ENCODE measurements around the gene PHACTR1. TPM values are rescaled to one million over a fixed set of nuclear protein-coding genes. Genes with fewer than 3 reads are reported as not detected.

Gene PHACTR1
- total RNA-seq, 1 donor from 2014 or later: 50.7 TPM

GRCh38 chr6:13038315-13038714, 321.7 kb downstream of the PHACTR1 start:
- H3K27ac Mint-ChIP-seq (ENCODE audit: unreplicated experiment): no peak overlapping the region
- H3K36me3 Mint-ChIP-seq (ENCODE audit: unreplicated experiment): no peaks in the 10 kb centered on the region
- no peaks in the 10 kb centered on the region for H3K4me1 Mint-ChIP-seq (ENCODE audit: low read depth, unreplicated experiment)
- no peaks in the 10 kb centered on the region for H3K9me3 Mint-ChIP-seq (ENCODE audit: unreplicated experiment)
- H3K27me3 Mint-ChIP-seq (ENCODE audit: unreplicated experiment): peaks cover 2% of the 10 kb centered on the region
- no peak for TF ChIP-seq CTCF (IDR thresholded peaks at IDR 0.05; ENCODE audit: partially characterized antibody, unreplicated experiment)
- no peak for DNase-seq
- no peak overlapping the region for H3K4me3 Mint-ChIP-seq (ENCODE audit: unreplicated experiment)

GRCh38 chr6:13038741-13039190, 322.2 kb downstream of the PHACTR1 start:
- no peak for TF ChIP-seq CTCF (IDR thresholded peaks at IDR 0.05; ENCODE audit: partially characterized antibody, unreplicated experiment)
- H3K27me3 Mint-ChIP-seq (ENCODE audit: unreplicated experiment): peaks cover 2% of the 10 kb centered on the region
- DNase-seq: no peak
- H3K27ac Mint-ChIP-seq (ENCODE audit: unreplicated experiment): no peak overlapping the region
- no peaks in the 10 kb centered on the region for H3K4me1 Mint-ChIP-seq (ENCODE audit: low read depth, unreplicated experiment)
- no peaks in the 10 kb centered on the region for H3K9me3 Mint-ChIP-seq (ENCODE audit: unreplicated experiment)
- H3K4me3 Mint-ChIP-seq (ENCODE audit: unreplicated experiment): no peak overlapping the region
- no peaks in the 10 kb centered on the region for H3K36me3 Mint-ChIP-seq (ENCODE audit: unreplicated experiment)

- Mint-ChIP-seq H3K9me3 (ENCODE audit: unreplicated experiment) (no peaks in the 10 kb centered on the region), H3K27me3 (ENCODE audit: unreplicated experiment) (peaks cover 2% of the 10 kb centered on the region), H3K36me3 (ENCODE audit: unreplicated experiment) (no peaks in the 10 kb centered on the region), H3K4me1 (ENCODE audit: low read depth, unreplicated experiment) (peaks cover 13% of the 10 kb centered on the region), H3K27ac (ENCODE audit: unreplicated experiment) (no peak overlapping the region), H3K4me3 (ENCODE audit: unreplicated experiment) (no peak overlapping the region)
- no peak for TF ChIP-seq CTCF (IDR thresholded peaks at IDR 0.05; ENCODE audit: partially characterized antibody, unreplicated experiment)
- DNase-seq: no peak
Observed at GRCh38 chr6:13044390-13044789, 327.8 kb downstream of the PHACTR1 start.

- Mint-ChIP-seq H3K36me3 (ENCODE audit: unreplicated experiment) (no peaks in the 10 kb centered on the region), H3K4me3 (ENCODE audit: unreplicated experiment) (no peak overlapping the region), H3K9me3 (ENCODE audit: unreplicated experiment) (no peaks in the 10 kb centered on the region), H3K4me1 (ENCODE audit: low read depth, unreplicated experiment) (peaks cover 13% of the 10 kb centered on the region), H3K27me3 (ENCODE audit: unreplicated experiment) (peaks cover 2% of the 10 kb centered on the region), H3K27ac (ENCODE audit: unreplicated experiment) (no peak overlapping the region)
- DNase-seq: no peak
- no peak for TF ChIP-seq CTCF (IDR thresholded peaks at IDR 0.05; ENCODE audit: partially characterized antibody, unreplicated experiment)
Observed at GRCh38 chr6:13044896-13045295, 328.3 kb downstream of the PHACTR1 start.

GRCh38 chr6:13045676-13046075, 329.1 kb downstream of the PHACTR1 start:
- Mint-ChIP-seq H3K27me3 (ENCODE audit: unreplicated experiment) (peaks cover 2% of the 10 kb centered on the region), H3K27ac (ENCODE audit: unreplicated experiment) (no peak overlapping the region), H3K4me3 (ENCODE audit: unreplicated experiment) (no peak overlapping the region), H3K36me3 (ENCODE audit: unreplicated experiment) (no peaks in the 10 kb centered on the region), H3K9me3 (ENCODE audit: unreplicated experiment) (no peaks in the 10 kb centered on the region), H3K4me1 (ENCODE audit: low read depth, unreplicated experiment) (peaks cover 13% of the 10 kb centered on the region)
- no peak for DNase-seq
- no peak for TF ChIP-seq CTCF (IDR thresholded peaks at IDR 0.05; ENCODE audit: partially characterized antibody, unreplicated experiment)

Data from glutamatergic neuron (in vitro differentiated cells).